NCI-H1436 treated with DMSO at 0.1 percent for 48 hours (cell line): ENCODE data around the gene ADGRG1.
"Not testable (repeated sequence)": the region's sequence is repeated elsewhere in the genome, so short reads cannot be mapped to it uniquely, and the experiment has no call there.

ENCODE experiments used
- DNase-seq: peaks from one replicate; lab custom pipeline; 2025; lab: John Stamatoyannopoulos, UW

ADGRG1 gene

DNA sequence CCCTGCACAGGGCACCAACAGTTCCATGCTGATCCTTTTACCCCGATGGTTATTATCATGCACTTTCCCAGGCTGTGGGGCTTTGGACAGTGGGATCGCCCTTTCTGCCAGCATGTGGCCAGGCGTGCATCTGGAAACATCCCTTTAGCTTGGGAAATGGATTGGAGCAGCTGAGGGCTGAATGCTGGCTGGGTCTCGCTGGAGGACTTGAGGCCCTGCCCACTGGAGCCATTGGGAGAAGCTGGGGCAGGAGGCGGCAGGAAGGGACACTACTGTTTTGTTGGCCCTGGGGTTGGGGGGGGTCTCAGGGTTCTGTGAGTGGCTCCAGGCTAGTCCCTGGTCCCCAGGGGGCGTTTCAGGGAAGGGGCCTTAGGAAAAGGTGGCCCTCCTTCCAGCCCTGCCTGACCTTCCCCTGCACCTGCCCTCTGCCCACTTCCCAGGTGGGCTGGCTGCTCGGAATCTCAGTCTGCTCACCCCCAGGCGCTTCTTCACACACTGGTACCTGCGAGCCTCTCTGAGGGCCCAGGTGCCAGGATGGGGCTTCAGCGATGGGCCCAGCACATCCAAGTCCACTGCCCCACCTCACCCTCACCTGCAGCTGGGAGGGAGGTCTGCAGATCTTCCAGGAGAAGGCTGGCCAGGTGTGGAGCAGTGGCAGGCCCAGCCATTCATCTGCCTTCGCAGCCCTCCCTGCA is 38.1 kb downstream of the ADGRG1 start:
- no peak for DNase-seq

DNA sequence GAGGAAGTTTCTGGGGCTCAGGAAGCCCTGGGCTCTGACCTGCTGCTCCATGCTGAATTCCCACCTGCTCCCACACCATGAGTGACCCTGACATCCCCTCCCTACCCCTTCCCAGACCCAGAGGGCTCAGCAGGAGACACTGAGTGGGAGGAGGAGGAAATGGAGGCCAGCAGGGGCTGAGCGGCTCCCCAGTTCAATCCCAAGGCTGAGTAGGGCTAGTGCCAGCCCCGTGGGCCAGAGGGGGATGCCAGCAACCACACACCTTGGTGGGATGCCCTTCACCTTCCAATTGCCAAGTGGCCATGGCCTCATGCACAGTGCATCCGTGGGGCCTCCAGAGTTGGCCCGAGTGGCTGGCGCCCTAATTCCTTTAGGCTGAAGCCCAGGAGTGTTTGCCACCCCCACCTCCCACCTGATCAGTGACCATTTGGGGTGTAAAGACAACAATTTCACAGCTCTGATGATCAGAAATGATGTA is 38.7 kb downstream of the ADGRG1 start:
- DNase-seq: no peak

DNA sequence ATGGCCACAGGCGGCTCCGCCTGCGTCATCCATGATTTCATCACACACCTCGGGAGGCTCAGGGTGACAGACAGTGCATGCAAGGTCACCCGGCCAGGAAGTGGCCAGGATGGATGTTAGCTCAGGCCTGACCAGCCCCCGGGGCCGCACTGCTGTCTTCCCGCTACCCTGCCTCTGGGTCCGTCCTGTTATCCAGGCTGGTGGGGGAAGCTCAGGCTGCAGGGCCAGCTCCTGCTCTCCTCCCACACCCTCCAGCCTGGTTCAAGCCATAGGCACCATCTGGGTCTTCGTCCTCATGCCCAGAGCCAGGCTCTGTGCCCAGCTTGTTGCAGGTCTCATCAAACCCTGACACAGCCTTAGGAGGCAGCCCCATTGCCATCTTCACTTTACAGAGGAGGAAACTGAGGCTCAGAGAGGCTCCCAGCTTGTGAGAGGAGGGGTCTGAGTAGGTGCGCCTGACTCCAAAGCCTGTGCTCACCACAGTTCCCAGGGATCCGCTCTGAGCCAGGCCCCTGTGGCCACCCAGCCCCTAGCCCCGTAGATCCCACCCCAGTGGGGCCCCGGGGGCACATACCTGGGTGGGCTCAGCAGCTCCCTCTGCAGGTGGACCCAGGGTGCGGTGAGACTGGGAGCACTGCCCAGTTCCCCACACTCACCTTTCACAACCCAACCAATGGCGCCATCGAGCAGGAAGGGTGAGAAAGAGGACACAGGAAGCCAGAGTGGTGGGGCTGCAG is 39.3 kb downstream of the ADGRG1 start:
- no peak for DNase-seq

DNA sequence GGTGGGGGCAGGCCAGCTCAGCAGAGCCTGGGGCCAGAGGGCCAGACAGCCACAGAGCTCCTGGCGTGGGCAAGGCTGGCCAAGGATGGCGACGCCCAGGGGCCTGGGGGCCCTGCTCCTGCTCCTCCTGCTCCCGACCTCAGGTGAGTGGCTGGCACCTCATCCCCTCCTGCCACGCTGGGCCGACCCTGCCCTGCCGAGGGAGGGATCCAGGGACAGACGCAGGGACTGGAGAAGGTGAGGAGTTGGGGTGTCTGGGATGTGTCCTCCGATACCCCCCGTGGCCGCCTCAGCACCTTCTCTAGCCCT is 39.8 kb downstream of the ADGRG1 start, which contains the start of gene ADGRG3:
ADGRG3 (plus strand) TSS at position 44 of the 309 bp plus-strand sequence; CDS start at position 86, 42 bp downstream.
- DNase-seq: no peak

DNA sequence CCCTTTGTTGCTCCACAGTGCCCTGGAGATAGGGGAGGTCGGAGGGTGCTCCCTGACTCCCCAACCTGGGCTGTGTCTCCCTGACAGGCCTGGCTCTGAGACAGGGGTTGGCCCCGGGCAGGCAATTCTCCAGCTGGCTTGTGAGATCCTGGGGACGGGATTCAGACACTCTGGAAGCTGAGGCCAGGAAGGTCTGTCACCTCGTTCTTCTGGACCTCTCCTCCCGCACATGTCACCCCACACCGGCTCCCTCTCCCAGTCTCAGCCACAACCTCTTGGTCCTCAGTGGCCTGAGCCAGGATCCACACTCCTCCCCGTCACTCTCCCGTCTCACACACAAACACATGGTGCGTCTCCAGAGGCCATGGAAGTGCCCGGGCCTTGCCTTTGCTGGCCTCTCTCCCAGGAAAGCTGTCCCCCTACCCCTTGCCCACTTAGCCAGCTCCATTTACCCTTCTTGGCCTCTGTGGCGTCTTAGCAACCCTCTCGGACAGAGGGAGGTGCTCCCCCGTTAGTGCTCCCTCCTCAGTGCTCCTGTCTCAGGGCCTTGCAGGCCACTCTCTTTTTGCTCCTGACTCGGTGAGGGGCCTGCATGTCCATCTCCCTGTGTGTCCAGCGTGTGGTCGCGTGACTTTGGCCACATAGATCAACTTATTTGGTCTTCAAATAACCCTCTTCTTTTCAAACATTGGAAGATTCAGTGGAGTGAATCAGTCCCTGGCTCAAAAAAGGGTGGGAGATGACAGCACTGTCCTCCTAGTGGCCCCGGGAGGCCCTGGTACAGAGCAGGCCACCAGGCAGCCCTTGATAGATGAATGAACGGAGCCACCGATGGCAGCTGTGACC is 40.4 kb downstream of the ADGRG1 start:
- DNase-seq: no peak

DNA sequence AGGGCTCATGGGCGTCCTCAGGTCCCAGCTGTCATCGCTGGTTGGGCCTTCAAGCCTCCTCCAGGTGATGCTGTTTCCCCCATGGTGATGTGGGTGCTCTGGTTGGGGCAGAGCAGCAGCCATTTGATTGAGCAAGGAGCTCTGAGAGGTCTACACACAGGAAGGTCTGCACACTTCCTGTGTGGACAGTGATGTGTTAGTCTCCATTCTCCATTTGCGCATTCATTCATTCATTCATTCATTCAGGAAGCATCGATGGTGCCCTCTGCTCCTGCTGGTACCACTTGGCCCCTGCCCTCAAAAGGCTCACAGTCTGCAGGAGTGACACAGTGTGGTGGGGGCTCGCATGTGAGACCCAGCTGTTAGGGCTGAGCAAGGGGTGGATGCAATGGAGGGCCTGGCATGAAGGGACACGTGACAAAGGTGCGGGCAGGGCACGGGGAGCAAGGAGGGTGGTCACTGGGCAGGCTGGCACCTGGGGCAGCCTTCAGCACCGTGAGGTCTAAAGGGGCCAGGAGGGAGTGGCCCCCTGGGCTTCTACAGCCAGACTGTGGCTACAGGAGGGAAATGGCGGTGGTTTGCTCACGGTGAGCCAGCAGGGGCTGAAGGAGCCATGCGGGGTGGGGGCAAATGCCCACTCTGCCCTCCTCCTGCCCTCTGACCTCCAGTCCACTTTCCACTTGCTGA is 41.2 kb downstream of the ADGRG1 start:
- no peak for DNase-seq

DNA sequence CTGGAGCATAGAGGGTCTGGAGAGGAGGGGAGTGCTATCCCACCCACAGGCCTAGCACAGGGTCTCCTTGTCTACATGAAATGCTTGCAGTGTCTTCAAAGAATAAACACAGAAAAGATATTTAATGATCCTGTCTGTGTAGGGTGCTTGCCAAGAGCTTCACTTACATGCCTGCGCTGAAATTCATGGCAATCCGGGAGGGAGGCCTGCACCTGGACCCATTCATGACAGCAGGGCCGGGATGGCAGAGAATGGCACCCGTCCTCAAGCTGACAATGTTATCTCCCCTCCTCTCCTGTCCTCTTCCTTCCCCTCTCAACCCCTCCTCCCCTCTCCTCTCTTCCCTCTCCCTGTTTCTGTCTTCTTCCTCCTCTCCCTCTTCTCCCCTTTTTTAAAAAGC is 41.8 kb downstream of the ADGRG1 start:
- DNase-seq: no peak

DNA sequence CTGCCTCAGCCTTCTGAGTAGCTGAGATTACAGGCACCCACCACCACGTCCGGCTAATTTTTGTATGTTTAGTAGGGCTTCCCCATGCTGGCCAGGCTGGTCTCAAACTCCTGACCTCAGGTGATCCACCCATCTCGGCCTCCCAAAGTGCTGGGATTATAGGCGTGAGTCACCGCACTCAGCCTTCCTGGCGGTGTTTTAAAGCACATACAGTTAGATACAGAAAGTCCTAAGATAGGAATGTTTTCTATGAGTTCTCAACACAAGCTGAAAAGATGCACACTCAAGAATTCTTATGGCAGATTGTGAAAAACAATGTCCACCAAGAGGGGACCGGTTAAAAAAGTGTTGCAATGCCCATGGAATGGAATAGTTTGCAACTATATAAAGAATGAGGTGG is 43.0 kb downstream of the ADGRG1 start:
- not testable (repeated sequence) for DNase-seq

DNA sequence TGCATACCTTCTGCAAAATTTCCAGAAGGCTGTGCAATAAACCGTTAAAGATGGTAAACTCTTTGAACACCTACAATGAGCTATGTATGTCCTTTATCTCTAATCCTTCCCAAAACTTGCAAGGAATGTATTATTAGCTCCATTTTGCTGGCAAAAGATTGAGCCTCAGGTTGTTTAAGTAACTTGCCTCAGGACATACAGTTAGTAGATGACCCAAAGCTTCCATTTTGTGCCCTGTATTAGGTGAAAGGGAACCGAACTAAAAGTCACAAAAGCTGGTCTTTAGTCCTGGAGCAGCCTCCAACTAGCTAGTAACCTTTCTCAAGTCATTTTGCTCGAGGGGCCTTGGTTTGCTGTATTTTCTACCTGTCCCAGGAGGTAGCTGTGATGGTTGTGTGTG is 44.0 kb downstream of the ADGRG1 start:
- DNase-seq: no peak

DNA sequence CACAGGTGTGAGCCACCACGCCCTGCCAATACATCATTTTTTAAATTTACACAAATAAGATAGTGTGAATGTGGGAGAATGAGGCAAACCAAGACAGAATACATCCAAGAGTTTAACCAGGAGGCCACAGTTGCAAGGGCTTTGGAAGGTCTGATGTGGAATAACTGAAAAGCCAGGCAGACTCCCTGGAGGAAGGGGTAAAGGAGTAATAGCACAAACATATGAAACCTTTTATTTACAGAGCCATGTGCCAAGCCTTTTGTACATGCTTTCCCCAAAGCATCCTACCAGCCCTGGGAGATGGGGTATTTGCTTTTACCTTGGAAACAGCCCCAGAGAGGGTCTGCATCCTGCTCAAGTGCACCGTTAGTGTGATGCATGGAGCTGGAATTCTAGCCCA is 44.4 kb downstream of the ADGRG1 start:
- DNase-seq: no peak

DNA sequence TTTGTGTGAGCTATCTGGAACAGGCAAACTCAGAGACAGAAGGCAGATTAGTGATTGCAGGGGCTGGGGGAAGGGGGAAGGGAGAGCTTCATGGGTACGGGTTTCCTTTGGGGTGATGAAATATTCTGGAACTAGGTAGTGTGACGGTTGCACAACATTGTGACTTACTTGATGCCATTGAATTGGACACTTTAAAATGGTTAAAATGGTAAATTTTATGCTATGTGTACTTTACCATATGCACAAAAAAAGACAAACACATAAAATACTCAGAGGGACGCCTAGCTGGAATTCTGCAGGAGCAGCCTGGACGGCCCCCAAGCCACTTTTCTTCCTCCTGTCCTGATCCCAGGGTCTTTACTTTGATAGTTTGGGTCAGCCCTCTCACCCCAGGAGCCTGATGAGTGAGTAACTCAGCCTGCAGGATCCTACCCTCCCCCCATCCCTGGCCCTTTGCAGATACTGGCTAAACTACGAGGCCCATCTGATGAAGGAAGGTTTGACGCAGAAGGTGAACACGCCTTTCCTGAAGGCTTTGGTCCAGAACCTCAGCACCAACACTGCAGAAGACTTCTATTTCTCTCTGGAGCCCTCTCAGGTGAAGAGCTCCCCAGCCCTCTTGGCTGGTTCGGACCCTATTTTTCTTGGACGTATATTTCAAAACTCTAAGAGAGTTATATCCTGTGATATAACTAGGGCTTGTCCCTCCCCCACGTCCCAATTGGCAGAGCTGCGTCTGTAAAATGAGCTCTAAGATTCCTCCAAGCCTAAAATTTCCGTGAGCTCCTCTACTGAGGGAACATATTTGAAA is 47.5 kb downstream of the ADGRG1 start:
- DNase-seq: no peak

DNA sequence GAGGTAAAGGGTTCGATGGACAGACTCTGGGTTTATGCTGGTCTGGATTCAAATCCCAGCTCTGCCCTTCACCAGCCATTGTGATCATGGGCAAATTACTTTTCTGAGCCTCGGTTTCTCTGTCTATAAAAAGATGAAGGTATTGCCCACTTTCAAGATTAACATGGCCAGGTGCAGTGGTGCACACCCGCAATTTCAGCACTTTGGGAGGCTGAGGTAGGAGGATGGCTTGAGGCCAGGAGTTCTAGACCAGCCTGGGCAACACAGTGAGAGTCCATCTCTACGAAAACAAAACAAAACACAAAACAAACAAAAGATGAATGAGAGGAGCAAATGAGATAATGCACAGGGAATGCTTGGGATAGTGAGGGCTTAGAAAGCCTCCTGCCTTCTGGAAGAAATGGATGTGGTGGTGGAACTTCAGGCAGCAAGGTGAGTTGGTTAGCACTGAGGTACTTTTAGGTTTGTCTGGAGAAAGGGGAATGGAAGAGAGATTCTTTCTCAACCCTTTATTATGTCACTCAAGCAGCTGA is 48.2 kb downstream of the ADGRG1 start:
- DNase-seq: no peak

DNA sequence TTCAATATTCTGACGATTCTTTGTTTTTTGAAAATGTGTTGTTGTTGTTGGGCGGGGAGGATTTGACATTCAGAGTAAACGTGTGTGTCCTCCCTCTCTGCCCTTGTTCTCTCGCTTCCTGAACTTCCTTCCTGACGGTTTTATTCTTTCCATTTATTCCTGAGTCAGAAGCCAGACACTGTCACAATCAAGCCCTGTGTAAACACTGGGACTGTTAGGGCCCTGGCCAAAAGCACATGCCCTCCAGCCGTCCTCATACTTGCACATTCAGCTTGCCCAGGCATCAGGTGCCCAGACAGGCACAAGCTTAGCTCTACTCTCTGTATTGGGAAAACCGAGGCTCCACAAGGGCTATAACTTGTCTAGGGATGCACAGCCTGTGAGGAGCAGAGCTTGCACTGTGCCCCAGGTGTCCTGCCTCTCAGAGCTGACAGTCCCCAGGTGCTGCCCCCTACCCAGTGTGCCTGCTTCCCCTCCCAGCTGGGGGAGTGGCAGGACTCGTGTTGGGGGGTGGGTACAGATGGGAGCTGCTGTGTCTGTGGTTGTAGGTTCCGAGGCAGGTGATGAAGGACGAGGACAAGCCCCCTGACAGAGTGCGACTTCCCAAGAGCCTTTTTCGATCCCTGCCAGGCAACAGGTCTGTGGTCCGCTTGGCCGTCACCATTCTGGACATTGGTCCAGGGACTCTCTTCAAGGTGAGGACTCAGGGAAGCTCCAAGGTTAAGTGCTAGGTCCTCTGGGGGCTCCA is 49.4 kb downstream of the ADGRG1 start:
- DNase-seq: no peak

DNA sequence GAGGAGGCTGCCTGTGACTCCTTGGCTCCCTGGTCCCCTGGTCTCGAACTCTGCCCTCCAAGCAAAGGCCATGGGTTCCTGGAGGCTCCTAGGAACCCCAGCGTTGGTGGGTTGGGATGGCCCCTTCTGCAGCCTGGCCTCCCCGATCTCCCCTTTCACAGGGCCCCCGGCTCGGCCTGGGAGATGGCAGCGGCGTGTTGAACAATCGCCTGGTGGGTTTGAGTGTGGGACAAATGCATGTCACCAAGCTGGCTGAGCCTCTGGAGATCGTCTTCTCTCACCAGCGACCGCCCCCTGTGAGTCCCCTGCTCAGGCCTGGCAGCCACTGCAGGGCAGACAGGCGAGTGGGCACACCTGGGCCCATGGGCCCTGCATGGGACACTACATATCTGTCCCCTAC is 50.6 kb downstream of the ADGRG1 start:
- no peak for DNase-seq

DNA sequence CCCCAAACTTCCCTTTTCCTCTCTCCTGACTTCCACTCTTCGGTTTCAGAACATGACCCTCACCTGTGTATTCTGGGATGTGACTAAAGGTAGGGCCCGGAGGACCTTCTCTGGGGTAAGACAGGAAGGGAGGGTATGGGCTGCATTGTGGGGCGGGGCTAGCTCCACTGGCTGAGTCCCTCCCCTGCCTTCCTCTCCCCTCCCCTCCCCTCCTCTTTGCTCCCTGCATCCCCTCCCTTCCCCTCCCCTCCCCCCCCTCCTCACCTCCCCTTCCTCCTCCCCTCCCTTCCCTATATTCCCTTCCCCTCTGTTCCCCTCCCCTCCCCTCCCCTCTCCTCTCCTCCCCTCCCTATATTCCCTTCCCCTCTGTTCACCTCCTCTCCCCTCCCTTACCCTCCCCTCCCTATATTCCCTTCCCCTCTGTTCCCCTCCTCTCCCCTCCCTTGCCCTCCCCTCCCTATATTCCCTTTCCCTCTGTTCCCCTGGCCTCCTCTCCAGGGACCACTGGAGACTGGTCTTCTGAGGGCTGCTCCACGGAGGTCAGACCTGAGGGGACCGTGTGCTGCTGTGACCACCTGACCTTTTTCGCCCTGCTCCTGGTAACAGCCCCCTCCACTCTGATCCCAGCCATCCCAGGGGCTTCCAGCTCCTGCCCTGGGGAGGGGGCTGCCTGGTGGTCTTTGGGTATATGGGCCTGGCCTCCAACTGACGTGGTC is 51.5 kb downstream of the ADGRG1 start:
- DNase-seq: no peak

DNA sequence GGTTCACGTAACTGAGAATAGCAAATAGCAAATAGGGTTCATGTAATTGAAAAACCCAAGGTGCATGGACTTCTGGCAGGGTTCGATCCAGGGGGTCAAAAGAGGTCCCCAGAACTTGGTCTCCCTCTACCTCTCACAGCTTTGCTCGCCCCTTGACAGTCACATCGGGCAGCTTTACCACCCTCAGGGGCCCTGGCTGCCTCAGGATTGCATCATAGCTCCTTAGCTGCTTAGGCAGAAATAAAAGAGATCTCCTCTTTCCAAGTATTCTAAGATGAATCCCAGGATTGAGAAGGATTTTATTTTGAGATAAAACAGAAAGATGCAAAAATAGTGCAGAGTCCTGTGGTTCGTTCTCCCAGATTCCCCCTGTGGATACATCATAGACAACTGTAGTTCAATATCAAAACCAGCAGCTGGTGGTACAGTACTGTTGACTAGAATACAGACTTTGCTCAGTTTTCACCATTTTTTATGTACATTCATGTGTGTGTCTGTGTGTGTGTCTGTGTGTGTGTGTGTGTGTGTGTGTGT is 52.5 kb downstream of the ADGRG1 start:
- DNase-seq: no peak

DNA sequence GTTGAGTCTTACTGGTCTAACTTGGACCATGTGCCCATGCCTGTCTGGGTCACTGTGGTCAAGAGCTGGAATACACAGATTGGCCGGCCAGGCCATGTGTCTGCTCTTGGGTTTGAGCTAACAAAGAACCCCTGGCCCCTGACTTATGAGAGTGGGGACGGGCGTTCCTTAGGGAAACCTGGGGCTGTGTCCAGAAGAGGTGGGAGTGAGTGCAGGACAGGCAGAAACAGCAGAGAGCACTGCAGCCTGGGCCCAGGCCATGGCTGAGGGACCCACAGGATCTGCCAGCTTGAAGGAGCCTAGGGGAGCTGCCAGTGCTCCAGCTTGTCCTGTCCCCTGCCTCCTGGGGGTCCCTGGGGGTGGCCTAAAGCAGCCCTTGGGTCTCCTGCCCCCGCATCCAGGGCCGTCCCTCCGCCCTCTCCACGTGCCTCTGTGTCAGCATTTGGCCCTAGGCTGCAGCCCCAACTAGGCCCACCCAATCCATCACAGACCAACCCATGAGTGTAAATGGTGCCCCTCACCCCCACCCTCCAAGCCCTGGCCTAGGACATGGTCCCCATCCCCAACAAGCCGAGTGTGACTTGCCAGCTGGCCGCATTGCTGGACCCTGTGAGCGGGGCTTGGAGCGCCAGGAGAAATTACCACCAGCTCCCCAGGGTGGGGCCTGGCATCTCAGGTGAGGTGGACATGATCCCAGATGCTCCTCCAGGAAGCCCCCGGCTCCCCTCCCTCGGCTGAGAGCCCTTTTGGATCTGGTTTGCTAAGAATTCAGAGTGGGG is 53.7 kb downstream of the ADGRG1 start:
- DNase-seq: no peak

DNA sequence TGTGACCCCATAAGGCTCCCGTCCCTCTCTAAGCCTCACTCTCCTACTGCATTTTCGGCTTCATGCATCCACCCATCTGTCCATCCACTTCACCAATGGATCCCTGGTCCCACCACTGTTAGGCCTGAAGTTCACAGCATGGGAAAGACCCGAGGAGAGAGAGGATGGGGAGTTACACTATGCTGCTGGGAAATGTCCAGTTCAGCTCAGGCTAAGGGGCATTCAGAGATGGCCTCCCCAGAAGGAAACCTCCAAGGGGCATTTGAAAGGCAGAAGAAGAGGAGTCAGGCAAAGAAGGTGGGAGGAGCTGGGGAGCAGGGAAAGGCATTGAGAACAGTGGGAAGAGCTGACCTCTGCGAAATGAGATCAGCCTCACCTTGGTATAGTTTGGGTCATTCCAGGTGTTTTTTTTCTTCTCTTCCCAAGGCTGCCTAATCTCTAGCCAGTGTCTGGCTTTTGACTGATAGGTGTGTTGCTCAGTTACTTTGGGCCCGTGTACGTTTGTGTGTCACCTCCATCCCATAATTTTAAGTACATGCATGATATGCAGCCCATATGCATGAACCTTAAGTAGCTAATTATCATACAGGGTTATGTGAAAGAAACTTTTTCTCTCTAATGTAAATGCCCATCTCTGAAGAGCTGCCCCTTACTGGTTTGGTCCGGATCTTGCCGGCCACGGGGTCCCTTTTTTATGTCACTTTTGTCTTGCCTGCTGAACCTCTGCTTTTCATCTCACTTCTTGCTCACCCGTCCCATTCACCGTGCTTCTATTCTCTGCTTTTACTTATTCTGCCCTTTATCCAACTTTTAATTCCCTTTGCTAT is 54.6 kb downstream of the ADGRG1 start:
- DNase-seq: no peak
